HCT116 (cell line): ENCODE data around the gene DNMT3B.

ENCODE experiments used
- EZH2 ChIP-seq: fragments of 200-600 bp; sonication (generic); IDR thresholded peaks from 2 replicates; pipeline ENCODE4 v1.6.1; 2017; ENCODE audit warnings: antibody characterized with exemption, mixed run types
- POLR2A ChIP-seq: IDR thresholded peaks from 2 replicates; pipeline ENCODE4 v1.7.0; 2011; ENCODE audit warnings: borderline replicate concordance; ENCODE audit not compliant: insufficient read depth, insufficient read length; ENCODE audit errors: extremely low read depth
- POLR2AphosphoS5 ChIP-seq: IDR thresholded peaks from 2 replicates; pipeline ENCODE4 v1.6.1; 2011; ENCODE audit warnings: mild to moderate bottlenecking, low read depth, low read length, moderate library complexity

DNA sequence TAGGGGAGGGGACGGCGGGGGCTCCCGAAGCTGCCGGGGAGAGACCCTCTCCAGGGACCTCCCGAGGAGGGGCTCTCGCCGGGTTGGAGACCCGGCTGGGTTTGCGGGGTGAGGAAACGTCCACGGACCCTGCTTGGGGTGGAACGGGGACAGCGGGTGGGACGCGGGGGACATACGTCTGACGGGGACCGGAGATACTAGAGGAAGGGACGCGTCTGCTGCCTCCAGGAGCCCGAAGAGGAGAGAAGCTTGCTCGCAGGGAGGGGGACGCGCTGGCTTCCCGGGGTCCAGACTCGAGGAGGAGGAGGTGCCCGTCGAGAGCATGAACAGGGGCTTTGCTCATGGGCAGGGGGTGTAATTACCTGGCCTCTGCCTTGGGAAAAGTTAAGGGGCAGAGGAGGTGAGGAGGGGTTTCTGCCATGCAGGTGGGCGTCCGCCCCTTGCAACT is 593 bp downstream of the DNMT3B start:
- no peak for TF ChIP-seq POLR2A
- TF ChIP-seq EZH2: no peak
- no peak for TF ChIP-seq POLR2AphosphoS5
